Measurements from ENCODE around the gene FADS1. TPM values are rescaled to one million over a fixed set of nuclear protein-coding genes. Genes with fewer than 3 reads are reported as not detected.

The FADS1 gene
- total RNA-seq, 2 donors from 2014 or later = 21.8 to 28.4 TPM

DNA sequence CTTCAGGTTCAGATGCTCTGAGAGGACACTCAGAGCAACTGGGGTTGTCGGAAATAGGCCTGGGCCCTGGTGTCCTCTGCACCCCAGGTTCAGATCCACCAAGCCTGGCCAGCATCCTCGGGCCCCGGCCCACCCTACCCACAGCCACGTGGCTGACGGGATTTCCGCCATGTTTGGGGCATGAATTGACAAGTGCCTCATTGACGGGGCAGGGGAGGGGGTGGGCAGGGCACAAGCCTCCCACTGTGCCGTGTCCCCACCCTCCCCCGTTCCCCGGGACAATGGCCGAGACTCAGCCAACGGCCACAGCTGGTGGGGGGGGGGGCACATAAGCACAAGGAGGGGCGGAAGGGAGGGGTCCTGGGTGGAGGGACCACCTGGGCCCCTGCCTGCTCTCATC, 55.9 kb downstream of the FADS1 start:
- Histone ChIP-seq H3K27me3 (no peaks in the 10 kb centered on the region), H3K27ac (no peak overlapping the region), H3K9me3 (no peaks in the 10 kb centered on the region), H3K36me3 (no peaks in the 10 kb centered on the region), H3K4me3 (no peak overlapping the region), H3K4me1 (no peaks in the 10 kb centered on the region)
- TF ChIP-seq, protein P1, sequence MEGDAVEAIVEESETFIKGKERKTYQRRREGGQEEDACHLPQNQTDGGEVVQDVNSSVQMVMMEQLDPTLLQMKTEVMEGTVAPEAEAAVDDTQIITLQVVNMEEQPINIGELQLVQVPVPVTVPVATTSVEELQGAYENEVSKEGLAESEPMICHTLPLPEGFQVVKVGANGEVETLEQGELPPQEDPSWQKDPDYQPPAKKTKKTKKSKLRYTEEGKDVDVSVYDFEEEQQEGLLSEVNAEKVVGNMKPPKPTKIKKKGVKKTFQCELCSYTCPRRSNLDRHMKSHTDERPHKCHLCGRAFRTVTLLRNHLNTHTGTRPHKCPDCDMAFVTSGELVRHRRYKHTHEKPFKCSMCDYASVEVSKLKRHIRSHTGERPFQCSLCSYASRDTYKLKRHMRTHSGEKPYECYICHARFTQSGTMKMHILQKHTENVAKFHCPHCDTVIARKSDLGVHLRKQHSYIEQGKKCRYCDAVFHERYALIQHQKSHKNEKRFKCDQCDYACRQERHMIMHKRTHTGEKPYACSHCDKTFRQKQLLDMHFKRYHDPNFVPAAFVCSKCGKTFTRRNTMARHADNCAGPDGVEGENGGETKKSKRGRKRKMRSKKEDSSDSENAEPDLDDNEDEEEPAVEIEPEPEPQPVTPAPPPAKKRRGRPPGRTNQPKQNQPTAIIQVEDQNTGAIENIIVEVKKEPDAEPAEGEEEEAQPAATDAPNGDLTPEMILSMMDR (IDR thresholded peaks at IDR 0.05) = no peak
- no peak for DNase-seq (ENCODE audit: low spot score)

DNA sequence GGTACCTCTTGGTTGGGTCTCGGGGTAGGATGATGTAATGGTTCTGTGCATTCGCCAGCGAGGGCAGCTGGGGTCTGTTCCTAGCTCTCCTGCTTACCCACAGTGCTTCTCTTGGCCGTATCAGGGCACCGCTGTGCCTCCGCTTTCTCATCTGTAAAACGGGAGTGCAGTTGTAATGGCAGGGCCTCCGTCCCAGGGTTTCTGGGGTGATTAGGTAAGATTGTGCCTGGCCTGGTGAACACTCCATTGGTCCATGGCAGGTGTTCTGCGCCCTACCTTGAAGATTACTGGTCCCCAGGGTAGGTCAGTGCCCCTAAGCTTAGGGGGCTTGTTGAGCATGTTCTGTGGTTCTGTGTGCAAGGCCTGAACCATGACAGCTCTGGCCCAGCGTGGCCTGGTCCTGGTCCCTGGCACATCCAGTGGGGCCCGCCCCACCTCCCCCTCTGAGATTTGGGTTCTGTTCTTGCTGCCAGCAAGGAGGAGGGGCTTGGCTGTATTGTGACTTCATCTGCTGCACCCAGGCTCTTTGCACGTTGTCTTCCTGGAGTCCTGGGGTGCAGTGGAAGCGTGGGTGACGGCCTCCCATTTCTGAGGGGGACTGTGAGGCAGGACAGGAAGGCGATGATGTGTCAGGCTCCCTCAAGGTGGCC, 59.5 kb downstream of the FADS1 start:
- Histone ChIP-seq H3K4me3 (no peak overlapping the region), H3K9me3 (no peaks in the 10 kb centered on the region), H3K36me3 (no peaks in the 10 kb centered on the region), H3K27ac (no peak overlapping the region), H3K4me1 (peaks cover 0 to 5% of the 10 kb centered on the region in 2 donors), H3K27me3 (no peaks in the 10 kb centered on the region)
- DNase-seq (ENCODE audit: low spot score) = no peak
- TF ChIP-seq, protein P1 (IDR thresholded peaks at IDR 0.05) = no peak

DNA sequence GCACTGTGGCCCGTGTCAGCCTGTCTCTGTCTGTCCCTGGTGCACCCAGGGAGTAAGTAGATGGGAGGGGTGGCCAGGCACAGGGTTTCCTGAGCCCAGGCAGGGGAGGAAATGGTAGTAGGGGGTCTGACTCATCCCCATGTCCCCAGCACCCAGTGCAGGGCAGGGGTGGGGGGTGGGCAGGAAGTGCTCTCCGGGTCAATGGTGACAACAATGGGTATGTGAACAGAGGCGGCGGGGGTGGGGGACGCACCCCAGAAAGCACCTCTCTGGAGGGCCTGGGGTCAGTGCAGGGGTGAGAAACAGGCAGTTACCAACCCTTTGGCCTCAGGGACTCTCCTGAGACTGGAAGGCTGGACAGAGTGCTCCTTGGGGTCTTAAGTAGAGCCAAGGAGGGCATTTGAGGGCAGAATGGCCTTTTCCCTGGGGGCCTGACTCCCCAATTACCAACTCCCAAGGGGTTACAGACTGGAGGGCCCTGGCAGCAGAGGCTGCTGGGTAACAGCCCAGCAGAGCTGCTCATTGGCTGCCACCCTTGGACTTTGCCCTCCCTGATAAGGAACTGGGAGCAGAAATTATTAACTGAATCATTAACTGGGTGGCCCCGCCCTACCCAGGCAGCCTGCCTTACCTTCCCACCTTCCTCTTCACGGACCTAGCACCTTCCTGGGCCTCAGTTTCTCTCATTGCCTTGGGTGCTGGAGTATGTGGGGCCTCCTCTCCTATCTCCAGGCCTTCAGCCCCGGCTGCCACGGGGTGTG, 60.2 kb downstream of the FADS1 start:
- TF ChIP-seq, protein P1 (IDR thresholded peaks at IDR 0.05) = no peak
- no peak overlapping the region for H3K27ac ChIP-seq
- DNase-seq (ENCODE audit: low spot score) = no peak
- no peaks in the 10 kb centered on the region for H3K9me3 ChIP-seq
- H3K36me3 ChIP-seq = no peaks in the 10 kb centered on the region
- no peak overlapping the region for H3K4me3 ChIP-seq
- peaks cover 0 to 9% of the 10 kb centered on the region in 2 donors for H3K4me1 ChIP-seq
- no peaks in the 10 kb centered on the region for H3K27me3 ChIP-seq

DNA sequence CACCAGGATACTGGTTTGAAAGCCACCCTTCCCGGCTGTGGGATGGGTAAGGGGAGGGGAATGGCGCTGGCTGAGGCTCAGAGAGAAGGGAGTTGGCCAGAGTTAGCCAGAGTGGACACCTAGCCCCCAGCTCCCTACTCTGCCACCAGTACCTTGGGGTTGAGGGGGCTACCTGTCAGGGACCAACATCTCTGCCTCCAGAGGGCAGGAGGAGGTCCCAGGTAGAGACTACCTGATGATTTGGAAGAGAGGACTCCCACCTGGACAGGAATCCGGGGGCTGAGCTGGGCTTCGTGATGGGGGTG, 60.7 kb downstream of the FADS1 start:
- no peak for DNase-seq (ENCODE audit: low spot score)

DNA sequence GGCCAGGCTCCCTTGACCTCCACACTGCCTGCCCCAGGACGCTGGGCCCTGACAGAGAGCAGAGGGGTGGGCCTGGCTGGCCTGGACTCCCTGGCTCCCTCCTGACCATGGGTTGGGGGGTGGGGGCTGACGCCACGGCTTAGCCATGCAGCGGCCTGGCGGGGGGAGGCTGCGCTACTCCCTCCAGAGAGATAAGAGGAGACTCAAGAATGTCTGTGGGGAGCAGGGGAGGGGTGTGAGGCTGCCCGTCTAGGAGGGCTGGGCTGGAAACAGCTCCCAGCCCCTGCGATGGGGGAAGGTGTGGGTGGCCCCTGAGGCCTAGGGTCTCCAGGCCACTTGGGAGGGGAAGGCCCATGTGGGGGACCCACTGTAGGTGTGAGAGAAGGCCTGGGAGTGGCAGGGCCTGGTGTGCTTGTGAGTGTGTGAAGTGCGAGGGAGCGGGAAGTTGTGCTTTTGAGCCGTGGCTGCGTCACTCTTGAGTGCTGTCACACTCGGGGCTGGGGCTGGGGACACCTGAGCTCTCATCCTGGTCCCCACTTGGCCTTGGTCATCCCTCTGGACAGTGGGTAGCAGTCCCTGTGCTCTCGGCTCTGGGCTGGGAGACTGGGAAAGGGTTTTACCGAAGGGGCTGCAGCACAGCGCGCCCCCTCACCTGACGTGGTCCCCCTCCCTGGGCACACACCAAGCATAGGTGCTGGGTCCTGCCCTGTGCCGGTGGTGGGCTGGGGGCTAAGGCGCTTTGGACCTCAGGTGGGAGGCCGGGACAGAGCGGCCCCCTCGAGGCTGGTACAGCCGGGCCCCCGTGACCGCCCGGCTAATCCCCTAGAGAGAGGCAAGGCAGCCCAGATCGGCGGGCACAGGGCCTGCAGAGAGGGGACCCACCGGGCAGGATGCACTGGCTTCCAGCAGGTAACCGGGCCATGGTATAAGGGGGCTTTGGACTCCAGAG, 62.0 kb downstream of the FADS1 start:
- H3K9me3 ChIP-seq = no peaks in the 10 kb centered on the region
- peaks cover 0 to 9% of the 10 kb centered on the region in 2 donors for H3K4me1 ChIP-seq
- no peak overlapping the region for H3K4me3 ChIP-seq
- no peak overlapping the region for H3K27ac ChIP-seq
- no peaks in the 10 kb centered on the region for H3K27me3 ChIP-seq
- TF ChIP-seq, protein P1 (IDR thresholded peaks at IDR 0.05) = no peak
- DNase-seq (ENCODE audit: low spot score) = no peak
- no peaks in the 10 kb centered on the region for H3K36me3 ChIP-seq

More for the DNA sequence above, 60.7 kb downstream of the FADS1 start:
- Histone ChIP-seq H3K4me1 (peaks cover 0 to 9% of the 10 kb centered on the region in 2 donors), H3K36me3 (no peaks in the 10 kb centered on the region), H3K9me3 (no peaks in the 10 kb centered on the region), H3K27me3 (no peaks in the 10 kb centered on the region), H3K27ac (no peak overlapping the region), H3K4me3 (no peak overlapping the region)
- TF ChIP-seq, protein P1 (IDR thresholded peaks at IDR 0.05) = no peak

Data from right atrium auricular region (tissue), 2 donors.